Inferior parietal cortex (tissue), 1 donor: Measurements from ENCODE around the gene LRRK2.
"Not testable (repeated sequence)": the region's sequence is repeated elsewhere in the genome, so short reads cannot be mapped to it uniquely, and the experiment has no call there.

ENCODE experiments used
- DNase-seq: peaks from one replicate; pipeline ENCODE4 v3.0.0-alpha.2; 2016; ENCODE audit errors: extremely low spot score

The LRRK2 gene

GRCh38 chr12:40224439-40225291 lies at the start of gene LRRK2:
Gene LRRK2 (plus strand): TSS chr12:40224997. CDS start chr12:40225132, 135 bp downstream.
- DNase-seq = no peak

- no peak for DNase-seq
Observed at GRCh38 chr12:40175045-40175444, 49.8 kb upstream of the LRRK2 start.

GRCh38 chr12:40175489-40175888 lies 49.3 kb upstream of the LRRK2 start:
- DNase-seq = no peak

GRCh38 chr12:40178701-40179100 lies 46.1 kb upstream of the LRRK2 start:
- DNase-seq = no peak

- no peak for DNase-seq
Observed at GRCh38 chr12:40181490-40181889, 43.3 kb upstream of the LRRK2 start.

GRCh38 chr12:40183715-40184114 lies 41.1 kb upstream of the LRRK2 start:
- no peak for DNase-seq

- DNase-seq = no peak
Observed at GRCh38 chr12:40184493-40185302, 40.1 kb upstream of the LRRK2 start.

- DNase-seq = no peak
Observed at GRCh38 chr12:40185303-40185693, 39.5 kb upstream of the LRRK2 start.

GRCh38 chr12:40188558-40189320 lies 36.1 kb upstream of the LRRK2 start:
- no peak for DNase-seq

GRCh38 chr12:40192704-40193255 lies 32.0 kb upstream of the LRRK2 start:
- DNase-seq = no peak

- no peak for DNase-seq
Observed at GRCh38 chr12:40194846-40195245, 30.0 kb upstream of the LRRK2 start.

GRCh38 chr12:40197590-40197989 lies 27.2 kb upstream of the LRRK2 start:
- DNase-seq = no peak

GRCh38 chr12:40198601-40199000 lies 26.2 kb upstream of the LRRK2 start:
- no peak for DNase-seq

- no peak for DNase-seq
Observed at GRCh38 chr12:40202095-40203059, 22.4 kb upstream of the LRRK2 start.

GRCh38 chr12:40203060-40203430 lies 21.8 kb upstream of the LRRK2 start:
- no peak for DNase-seq

- no peak for DNase-seq
Observed at GRCh38 chr12:40204337-40204736, 20.5 kb upstream of the LRRK2 start.

GRCh38 chr12:40207551-40207950 lies 17.2 kb upstream of the LRRK2 start:
- no peak for DNase-seq

GRCh38 chr12:40208707-40209446 lies 15.9 kb upstream of the LRRK2 start:
- DNase-seq = no peak

- no peak for DNase-seq
Observed at GRCh38 chr12:40209886-40210285, 14.9 kb upstream of the LRRK2 start.

GRCh38 chr12:40211186-40211585 lies 13.6 kb upstream of the LRRK2 start:
- DNase-seq = not testable (repeated sequence)
